GM18519 (cell line): ENCODE data around the gene PRDM15.

ENCODE experiments used
- ATAC-seq: cut with Tn5 transposase; IDR thresholded peaks from one replicate; pipeline ENCODE4 v1.9.1; 2021; ENCODE audit warnings: mild to moderate bottlenecking, moderate library complexity; ENCODE audit not compliant: unreplicated experiment, low FRiP score

PRDM15 gene

DNA sequence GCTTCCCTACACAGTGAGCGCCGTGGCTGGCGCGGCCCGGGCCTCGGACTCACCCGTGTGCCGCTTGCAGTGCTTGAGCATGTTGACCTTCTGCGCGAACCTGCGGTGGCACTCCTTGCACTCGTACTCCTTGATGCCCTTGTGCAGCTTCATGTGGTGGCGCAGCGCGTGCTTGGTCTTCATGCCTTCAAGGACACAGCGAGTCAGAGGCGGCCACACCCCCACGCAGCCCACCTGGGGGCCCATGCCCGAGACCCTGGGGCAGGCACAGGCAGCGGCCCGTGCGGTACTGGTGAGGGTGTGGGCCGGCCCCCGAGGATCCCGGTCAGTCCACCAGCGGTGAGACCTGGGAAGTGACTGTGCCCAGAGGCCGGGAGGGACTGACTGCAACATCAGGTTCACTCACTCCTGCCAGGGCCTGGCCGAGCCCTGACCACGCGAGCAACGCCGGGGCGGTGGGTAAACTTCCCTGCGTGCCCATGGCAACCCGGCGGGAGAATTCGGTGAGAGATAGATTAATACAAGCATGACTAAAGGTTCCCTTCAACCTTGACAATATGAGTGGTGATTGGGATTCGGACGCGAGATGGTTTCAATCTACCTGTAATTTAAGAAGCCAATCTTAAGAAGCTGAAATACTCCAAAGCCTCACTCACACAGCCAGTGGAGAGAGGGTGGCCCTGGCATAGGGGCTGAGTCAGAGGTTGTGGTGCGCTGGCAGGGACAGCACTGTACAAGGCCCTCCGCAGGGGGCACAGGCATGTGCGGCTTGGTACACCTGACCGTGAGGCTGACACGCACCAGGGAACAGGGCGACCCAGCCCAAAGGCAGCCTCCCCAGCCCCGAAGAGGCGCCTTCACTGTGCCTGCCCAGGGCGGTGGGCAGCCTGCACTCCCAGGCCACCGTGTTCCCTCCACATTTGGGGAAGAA, 63.2 kb downstream of the PRDM15 start:
- no peak for ATAC-seq

DNA sequence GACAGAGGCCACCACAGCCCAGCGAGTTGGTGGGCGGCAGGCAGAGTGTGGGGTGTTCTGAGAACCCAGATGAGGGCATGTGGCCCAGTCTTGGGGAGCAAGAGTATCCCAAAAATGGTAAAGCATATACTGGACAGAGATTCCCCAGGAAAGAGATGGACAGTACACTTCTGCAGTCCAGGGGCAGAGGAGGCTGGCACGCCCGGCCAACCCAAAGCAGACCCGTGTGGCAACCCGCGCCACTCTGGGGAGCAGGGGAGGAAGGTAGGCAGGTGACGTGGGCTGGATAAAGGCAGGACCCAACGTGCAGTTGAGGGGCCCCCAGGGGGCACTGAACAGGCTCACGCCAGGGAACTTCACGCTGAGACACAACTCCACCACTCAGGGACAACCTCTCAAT, 65.9 kb downstream of the PRDM15 start:
- no peak for ATAC-seq

GRCh38 chr21:41812679-41813078, 66.5 kb downstream of the PRDM15 start:
- no peak for ATAC-seq

GRCh38 chr21:41810597-41810932, 68.6 kb downstream of the PRDM15 start:
- ATAC-seq, result no peak

DNA sequence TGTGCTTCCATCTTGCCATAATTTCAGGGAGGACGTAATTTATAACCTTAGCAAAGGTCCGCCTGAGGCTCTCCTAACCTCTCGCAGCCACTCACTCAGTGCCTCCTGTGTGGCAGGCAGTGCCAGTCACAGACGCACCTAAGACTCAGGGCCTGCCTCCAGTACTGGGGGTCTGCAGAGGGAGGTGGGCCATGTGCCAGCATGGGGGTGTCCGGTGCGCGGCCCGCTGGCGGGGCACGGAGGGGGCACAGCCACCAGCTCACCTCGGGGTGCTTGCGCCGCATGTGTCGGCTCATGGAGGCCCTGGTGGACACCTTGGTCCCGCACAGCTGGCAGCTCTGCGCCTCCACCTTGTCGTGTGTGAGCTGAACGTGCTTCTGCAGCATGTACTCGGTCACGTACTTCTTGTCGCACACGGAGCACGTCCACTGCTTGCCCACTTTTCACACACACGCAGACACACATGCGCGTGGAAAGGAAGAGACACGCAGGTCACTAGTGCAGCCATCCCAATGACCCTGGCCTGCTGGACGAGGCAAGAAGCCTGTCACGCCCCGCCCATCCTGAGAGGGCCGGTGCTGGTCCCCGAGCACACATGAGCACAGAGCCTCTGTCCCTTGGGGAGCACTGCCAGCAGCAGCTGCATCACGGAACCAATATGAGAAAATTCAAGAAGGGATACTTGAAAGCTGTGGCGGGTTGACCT, 69.1 kb downstream of the PRDM15 start:
- ATAC-seq, result no peak

- ATAC-seq, result no peak
These were observed 70.3 kb downstream of the PRDM15 start for GRCh38 chr21:41808846-41809245.

DNA sequence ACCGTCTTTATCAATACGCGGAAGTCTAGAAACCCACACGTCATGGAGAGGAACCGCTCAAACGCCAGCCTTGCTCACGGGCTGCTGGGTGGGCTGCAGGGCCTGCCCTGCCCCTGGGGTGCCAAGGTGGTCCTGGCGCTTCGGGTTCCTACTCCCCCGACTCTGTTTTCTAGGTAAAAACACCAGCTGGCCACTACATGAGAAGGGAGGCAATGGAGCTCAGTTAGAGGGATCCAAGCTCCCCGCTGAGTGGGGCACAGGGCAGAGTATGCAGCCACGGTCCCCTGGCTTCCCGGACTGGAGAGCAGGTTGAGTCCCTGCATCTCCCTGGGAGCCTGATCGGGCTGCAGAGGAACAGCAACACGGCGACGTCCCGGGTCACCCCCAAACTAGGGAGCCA, 71.0 kb downstream of the PRDM15 start:
- ATAC-seq, result no peak

GRCh38 chr21:41806773-41807172, 72.4 kb downstream of the PRDM15 start:
- no peak for ATAC-seq

DNA sequence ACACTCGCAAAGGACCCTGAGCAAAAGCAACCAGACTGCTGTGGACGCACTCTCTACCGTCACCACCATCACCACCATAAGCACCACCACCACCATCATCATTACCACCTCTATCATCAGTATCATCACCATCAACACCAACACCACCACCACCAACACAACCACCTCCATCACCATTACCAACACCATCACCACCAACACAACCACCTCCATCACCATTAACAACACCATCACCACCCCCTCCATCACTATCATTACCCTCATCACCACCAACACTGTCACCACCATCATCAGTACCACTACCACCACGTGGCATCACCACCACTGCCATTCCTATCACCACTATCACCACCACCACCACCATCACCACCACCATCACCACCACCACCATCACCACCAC, 73.5 kb downstream of the PRDM15 start:
- no peak for ATAC-seq

GRCh38 chr21:41805038-41805437, 74.1 kb downstream of the PRDM15 start:
- ATAC-seq, result no peak

GRCh38 chr21:41804381-41804780, 74.8 kb downstream of the PRDM15 start:
- no peak for ATAC-seq

DNA sequence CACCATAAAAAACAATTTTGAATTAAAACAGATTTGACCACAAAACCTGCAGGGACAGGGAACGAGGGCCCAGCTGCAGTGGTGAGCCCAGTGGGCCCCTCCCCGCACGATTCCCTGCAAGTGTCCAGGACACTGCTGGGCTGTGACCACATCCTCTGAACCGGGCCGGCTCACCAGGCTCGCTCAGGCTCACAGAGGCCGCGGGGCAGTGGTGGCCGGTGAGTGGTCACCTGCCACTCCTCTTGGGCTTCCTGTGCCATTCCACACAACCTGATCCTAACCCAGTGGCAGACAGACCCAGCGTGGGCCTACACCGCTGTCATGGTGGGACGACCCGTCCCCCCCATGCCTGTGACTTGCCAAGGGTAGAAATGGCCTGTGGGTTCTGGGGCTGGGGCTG, 75.8 kb downstream of the PRDM15 start:
- no peak for ATAC-seq

GRCh38 chr21:41802684-41803083, 76.5 kb downstream of the PRDM15 start:
- ATAC-seq, result no peak

- no peak for ATAC-seq
These were observed 77.0 kb downstream of the PRDM15 start for GRCh38 chr21:41802198-41802584.

DNA sequence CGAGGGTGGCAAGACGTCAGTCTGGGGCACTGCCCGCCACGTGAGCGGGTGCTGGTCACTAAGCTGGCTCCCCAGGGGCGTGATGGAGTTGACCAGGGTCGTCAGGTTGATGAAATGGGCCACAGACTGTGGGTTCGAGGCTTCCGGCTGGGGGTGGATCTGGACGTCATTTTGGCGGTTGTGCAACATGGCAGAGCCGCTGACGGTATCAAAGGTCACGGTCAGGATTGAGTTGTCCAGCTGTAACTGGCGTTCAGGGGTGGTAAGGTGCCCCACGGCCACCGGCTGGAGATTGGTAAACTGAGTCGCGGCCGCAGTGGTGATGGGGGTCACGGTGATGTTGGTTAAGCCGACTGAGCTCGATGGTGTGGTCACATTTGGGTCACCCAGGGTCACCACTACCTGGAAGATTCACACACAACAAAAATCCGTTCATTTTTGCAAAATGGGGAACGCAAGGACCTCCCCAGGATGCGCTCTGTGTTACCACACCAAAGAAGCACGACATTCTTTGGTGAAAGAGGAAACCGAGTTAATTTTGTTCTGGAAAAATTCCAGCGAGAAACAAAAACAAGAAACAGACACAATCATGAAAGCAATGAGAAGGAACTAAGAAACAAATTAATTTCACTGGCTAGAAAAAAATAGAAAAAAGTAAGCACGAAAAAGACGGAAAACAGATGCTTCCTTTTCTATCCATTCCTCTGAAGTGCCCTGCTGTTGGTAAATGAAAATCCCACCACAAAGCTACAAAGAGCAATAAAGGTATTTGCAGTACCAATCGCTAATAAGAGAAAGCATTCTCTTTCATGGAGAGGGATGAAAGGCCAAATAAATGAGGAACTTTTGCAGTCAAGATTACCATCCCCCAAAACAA, 77.6 kb downstream of the PRDM15 start:
- ATAC-seq, result no peak

DNA sequence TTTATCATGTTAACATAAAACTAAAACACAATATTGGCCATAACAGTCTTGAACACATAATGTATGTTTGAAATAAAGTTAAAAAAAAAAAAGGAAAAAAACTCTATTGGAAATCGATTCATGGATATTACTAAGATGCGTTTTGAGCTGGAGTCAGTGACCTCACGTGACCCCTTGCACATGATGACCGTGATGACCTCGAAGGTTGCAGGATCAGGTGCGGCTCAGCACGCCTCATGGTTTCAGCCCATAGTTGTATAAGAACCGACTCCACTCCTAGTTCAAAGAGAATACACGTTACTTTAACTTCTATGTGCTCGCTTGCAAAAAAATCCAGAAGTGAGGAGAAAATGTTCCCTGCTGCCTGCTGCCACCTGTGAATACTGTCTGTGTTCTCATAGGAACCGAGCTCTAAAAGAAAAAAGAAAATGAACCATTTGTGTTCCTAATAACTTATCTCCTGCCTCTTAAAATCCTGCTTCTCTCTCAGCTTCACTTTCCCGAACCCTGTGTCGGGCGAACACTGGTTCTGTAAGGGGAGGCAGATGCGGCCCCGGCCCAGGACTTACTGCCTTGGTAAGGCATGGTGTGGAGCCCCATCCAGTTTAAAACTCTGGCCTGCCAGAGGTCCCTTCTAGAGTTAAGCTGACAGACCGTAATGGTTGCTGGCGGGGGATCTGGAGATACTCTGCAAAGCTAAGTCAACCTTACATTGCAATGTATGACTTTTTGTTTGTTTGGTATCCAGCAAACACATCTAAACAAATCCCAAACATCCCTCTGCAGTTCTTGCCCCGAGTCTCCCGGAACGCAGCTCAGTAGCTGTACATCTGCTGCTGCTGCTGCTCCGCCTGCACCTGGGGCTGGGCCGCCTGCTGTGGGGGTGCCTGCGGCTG, 78.5 kb downstream of the PRDM15 start:
- ATAC-seq, result no peak

DNA sequence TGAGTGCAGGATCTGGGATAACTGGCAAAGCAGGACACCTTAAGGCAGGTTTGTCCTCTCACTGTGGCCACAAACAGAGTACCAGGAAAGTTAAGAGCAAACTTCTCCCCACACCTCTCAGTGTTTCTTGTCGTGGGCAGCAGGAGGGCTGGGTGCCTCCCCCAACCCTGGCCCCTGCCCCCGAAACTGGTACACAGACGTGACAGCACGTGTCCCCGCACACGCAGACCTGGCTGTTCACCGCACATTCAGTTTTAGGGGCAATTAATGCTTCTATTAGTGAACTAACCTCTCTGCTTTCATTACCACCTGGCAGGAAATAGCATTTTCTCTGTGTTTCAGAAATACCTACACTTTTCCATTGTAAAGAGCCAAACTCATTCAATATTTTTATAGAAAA, 79.4 kb downstream of the PRDM15 start:
- no peak for ATAC-seq

DNA sequence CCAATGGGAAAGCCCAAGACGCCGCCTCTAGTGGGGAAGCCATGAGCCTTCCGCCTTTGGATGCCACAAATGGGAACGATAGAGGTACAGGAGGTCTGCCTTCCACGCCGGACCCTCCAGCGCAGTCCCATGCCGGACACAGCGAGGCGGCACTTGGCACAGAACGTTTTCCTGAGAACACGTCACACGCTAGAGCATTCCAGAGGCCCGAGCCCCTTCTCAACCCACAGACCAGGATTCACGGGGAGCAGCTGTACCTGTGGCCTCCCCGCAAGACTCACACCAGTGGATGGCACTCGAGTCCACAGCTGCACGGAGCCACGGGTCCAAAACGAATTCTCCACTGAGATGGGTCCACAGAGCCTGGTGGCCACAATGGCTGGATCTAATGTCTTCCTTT, 80.8 kb downstream of the PRDM15 start:
- no peak for ATAC-seq

DNA sequence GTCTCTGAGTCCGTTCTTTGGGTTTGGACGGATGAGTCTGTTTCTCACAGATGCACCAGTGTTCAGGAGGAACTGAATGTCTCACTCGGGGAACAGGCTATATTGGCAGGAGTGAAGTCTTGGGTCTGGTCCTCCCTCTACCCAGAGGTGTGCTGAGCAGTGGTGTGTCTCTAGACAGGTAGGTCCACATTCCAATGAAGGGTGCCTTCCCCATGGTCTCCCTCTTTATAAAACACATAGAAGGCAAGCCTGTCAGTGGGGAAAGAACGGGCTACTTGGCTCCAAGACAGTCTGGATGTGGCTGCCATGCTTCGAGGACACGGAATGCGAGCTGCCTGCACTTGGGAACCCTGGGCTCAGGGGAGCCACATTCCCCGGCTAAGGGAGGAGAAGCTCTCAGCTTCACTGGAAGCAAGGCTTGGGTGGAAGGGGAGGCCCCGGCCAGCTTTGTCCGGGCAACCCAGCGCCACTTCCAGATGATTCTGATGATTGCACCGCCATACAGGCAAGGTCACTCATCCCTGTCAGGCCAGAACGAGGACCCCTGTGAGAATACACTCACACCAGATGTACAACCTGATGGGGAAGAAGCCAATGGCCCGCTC, 82.6 kb downstream of the PRDM15 start:
- no peak for ATAC-seq

DNA sequence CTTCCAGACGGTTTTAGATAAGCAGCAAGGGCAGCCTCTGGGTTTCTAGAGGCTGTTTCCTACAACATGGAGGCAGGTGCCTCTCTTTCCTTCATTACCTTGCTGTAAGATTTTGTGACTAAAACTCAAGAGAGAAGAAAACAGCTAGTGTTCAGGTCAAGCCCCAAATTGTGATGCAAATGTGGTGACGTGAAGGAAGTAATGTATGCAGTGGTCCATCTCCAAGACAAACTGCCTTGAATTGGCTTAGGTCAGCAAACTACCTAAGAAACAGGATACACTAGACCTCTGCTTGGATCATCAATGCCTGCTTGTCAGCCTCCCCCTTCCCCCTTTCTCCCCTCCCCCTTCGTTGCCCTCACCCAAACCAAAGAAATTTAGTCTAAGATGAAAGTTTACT, 83.4 kb downstream of the PRDM15 start:
- ATAC-seq, result no peak
